Activated CD4-positive, alpha-beta memory T cell treated with anti-CD3 and anti-CD28 coated beads for 36 hours (primary cell): ENCODE data around the gene GID8. TPM values are rescaled to one million over a fixed set of nuclear protein-coding genes. Genes with fewer than 3 reads are reported as not detected.

Source experiments
- CTCF ChIA-PET: fragments of 350-600 bp; sonication (Branson Sonifier 250); formaldehyde crosslinking; loops from one replicate; lab custom pipeline; 2021; ENCODE audit warnings: antibody characterized with exemption, inconsistent platforms; lab: Charles Lee
- POLR2A ChIA-PET: fragments of 350-600 bp; sonication (Branson Sonifier 250); formaldehyde crosslinking; loops from one replicate; lab custom pipeline; 2021; ENCODE audit warnings: antibody characterized with exemption; lab: Charles Lee
- DNase-seq: peaks from one replicate; pipeline ENCODE4 v3.0.0-alpha.2; 2020
- H3K27ac Mint-ChIP-seq: one replicate; pipeline ENCODE4 v1.8.0; 2021; ENCODE audit warnings: mixed read lengths
- H3K27me3 Mint-ChIP-seq: one replicate; pipeline ENCODE4 v1.8.0; 2021; ENCODE audit warnings: mixed read lengths
- H3K36me3 Mint-ChIP-seq: one replicate; pipeline ENCODE4 v1.8.0; 2021; ENCODE audit warnings: mixed read lengths
- H3K4me1 Mint-ChIP-seq: one replicate; pipeline ENCODE4 v1.8.0; 2021; ENCODE audit warnings: low read depth, mixed read lengths
- H3K4me3 Mint-ChIP-seq: one replicate; pipeline ENCODE4 v1.8.0; 2021; ENCODE audit warnings: mild to moderate bottlenecking, mixed read lengths
- H3K9me3 Mint-ChIP-seq: one replicate; pipeline ENCODE4 v1.8.0; 2021; ENCODE audit warnings: mixed read lengths
- intact Hi-C: fragments of 100-400 bp; cut with micrococcal nuclease; formaldehyde crosslinking; loops from one replicate; pipeline ENCODE4 v1.15.1; 2023
- total RNA-seq, 2 experiments: library from RNA; stranded (reverse); gene quantifications; one replicate each; pipeline ENCODE4 v1.2.3, GENCODE V29; 2021

GID8 gene
- total RNA-seq, 2 experiments from 2014 or later = 33.9 to 34.8 TPM

- DNase-seq = no peak
- POLR2A ChIA-PET = no interaction called here
- Mint-ChIP-seq H3K27me3 (no peaks in the 10 kb centered on the region), H3K36me3 (peaks cover 44% of the 10 kb centered on the region), H3K9me3 (peaks cover 6% of the 10 kb centered on the region), H3K4me1 (peaks cover under 1% of the 10 kb centered on the region), H3K27ac (no peak overlapping the region), H3K4me3 (no peak overlapping the region)
- intact Hi-C loops = no loop called here
- CTCF ChIA-PET = interaction anchor here (2.3 kb wide), 1 partner anchor 26 kb away, joined by 7 read pairs; no protein-coding TSS in a partner anchor
These were observed 9.0 kb downstream of the GID8 start for GRCh38 chr20:62946918-62947317.

GRCh38 chr20:62947532-62948300 lies 9.8 kb downstream of the GID8 start:
- peaks cover 6% of the 10 kb centered on the region for H3K9me3 Mint-ChIP-seq
- H3K27ac Mint-ChIP-seq = no peak overlapping the region
- intact Hi-C loops = no loop called here
- no peak overlapping the region for H3K4me3 Mint-ChIP-seq
- H3K36me3 Mint-ChIP-seq = peaks cover 39% of the 10 kb centered on the region
- no peaks in the 10 kb centered on the region for H3K27me3 Mint-ChIP-seq
- ChIA-PET CTCF (interaction anchor here (2.3 kb wide), 1 partner anchor 25 kb away, joined by 7 read pairs; no protein-coding TSS in a partner anchor), POLR2A (interaction anchor here (0.8 kb wide), 1 partner anchor 9 kb away, joined by 3 read pairs; no protein-coding TSS in a partner anchor)
- DNase-seq = no peak
- H3K4me1 Mint-ChIP-seq = peaks cover 4% of the 10 kb centered on the region

- no peak overlapping the region for H3K27ac Mint-ChIP-seq
- POLR2A ChIA-PET = no interaction called here
- intact Hi-C loops = no loop called here
These were observed 11.3 kb downstream of the GID8 start for GRCh38 chr20:62949153-62949821.

GRCh38 chr20:62949962-62950361 lies 12.0 kb downstream of the GID8 start:
- H3K4me3 Mint-ChIP-seq = no peak overlapping the region
- H3K36me3 Mint-ChIP-seq = peaks cover 23% of the 10 kb centered on the region
- intact Hi-C loops = no loop called here
- CTCF ChIA-PET = interaction anchor here (0.9 to 1.4 kb wide), 2 partner anchors 23 to 43 kb away, joined by 3 to 4 read pairs; no protein-coding TSS in a partner anchor
- H3K4me1 Mint-ChIP-seq = peaks cover 19% of the 10 kb centered on the region
- no peaks in the 10 kb centered on the region for H3K27me3 Mint-ChIP-seq
- no peak for DNase-seq
- POLR2A ChIA-PET = no interaction called here
- peaks cover 6% of the 10 kb centered on the region for H3K9me3 Mint-ChIP-seq
- no peak overlapping the region for H3K27ac Mint-ChIP-seq

More at GRCh38 chr20:62949153-62949821, 11.3 kb downstream of the GID8 start:
- Mint-ChIP-seq H3K4me3 (no peak overlapping the region), H3K9me3 (peaks cover 6% of the 10 kb centered on the region), H3K36me3 (peaks cover 30% of the 10 kb centered on the region), H3K4me1 (peaks cover 15% of the 10 kb centered on the region), H3K27me3 (no peaks in the 10 kb centered on the region)
- CTCF ChIA-PET = interaction anchor here (1.4 kb wide), 1 partner anchor 42 kb away, joined by 3 read pairs; no protein-coding TSS in a partner anchor
- no peak for DNase-seq

- H3K4me3 Mint-ChIP-seq = no peak overlapping the region
- no peaks in the 10 kb centered on the region for H3K27me3 Mint-ChIP-seq
- H3K27ac Mint-ChIP-seq = no peak overlapping the region
- intact Hi-C loops = no loop called here
- peaks cover 6% of the 10 kb centered on the region for H3K9me3 Mint-ChIP-seq
- H3K36me3 Mint-ChIP-seq = peaks cover 23% of the 10 kb centered on the region
- ChIA-PET POLR2A (no interaction called here), CTCF (interaction anchor here (0.9 kb wide), 1 partner anchor 22 kb away, joined by 4 read pairs; no protein-coding TSS in a partner anchor)
- peaks cover 19% of the 10 kb centered on the region for H3K4me1 Mint-ChIP-seq
- no peak for DNase-seq
These were observed 12.8 kb downstream of the GID8 start for GRCh38 chr20:62950741-62951140.

- H3K27me3 Mint-ChIP-seq = no peaks in the 10 kb centered on the region
- H3K4me1 Mint-ChIP-seq = peaks cover 19% of the 10 kb centered on the region
- ChIA-PET CTCF (no interaction called here), POLR2A (interaction anchor here (0.5 kb wide), 1 partner anchor 68 kb away, joined by 4 read pairs; no protein-coding TSS in a partner anchor)
- peaks cover 23% of the 10 kb centered on the region for H3K36me3 Mint-ChIP-seq
- H3K9me3 Mint-ChIP-seq = peaks cover 6% of the 10 kb centered on the region
- no peak for DNase-seq
- H3K4me3 Mint-ChIP-seq = no peak overlapping the region
- intact Hi-C loops = no loop called here
- H3K27ac Mint-ChIP-seq = no peak overlapping the region
These were observed 13.4 kb downstream of the GID8 start for GRCh38 chr20:62951143-62951895.

GRCh38 chr20:62951896-62952372 lies 14.0 kb downstream of the GID8 start:
- intact Hi-C loops = no loop called here
- H3K36me3 Mint-ChIP-seq = peaks cover 23% of the 10 kb centered on the region

GRCh38 chr20:62952373-62952967 lies 14.5 kb downstream of the GID8 start, which contains the start of gene SLC17A9:
SLC17A9 (plus strand) TSS chr20:62952709; CDS start chr20:62952831, 122 bp downstream.
- peak within 1 kb of the TSS; percentile 52 for H3K27ac Mint-ChIP-seq
- peaks cover 19% of the 10 kb centered on the region for H3K4me1 Mint-ChIP-seq
- CTCF ChIA-PET = interaction anchor here (0.7 to 2.9 kb wide), 2 partner anchors 51 to 57 kb away, joined by 3 to 8 read pairs; no protein-coding TSS in a partner anchor
- H3K36me3 Mint-ChIP-seq = peaks cover 20% of the 10 kb centered on the region
- no peaks in the 10 kb centered on the region for H3K27me3 Mint-ChIP-seq
- peak within 1 kb of the TSS; percentile 58 for H3K4me3 Mint-ChIP-seq
- POLR2A ChIA-PET = interaction anchor here (0.7 kb wide), 1 partner anchor 15 kb away, joined by 3 read pairs; the partner anchor contains the start of gene GID8
- peak; percentile 61 for DNase-seq
- intact Hi-C loops = no loop called here
- peaks cover 6% of the 10 kb centered on the region for H3K9me3 Mint-ChIP-seq

More at GRCh38 chr20:62951896-62952372, 14.0 kb downstream of the GID8 start:
- Mint-ChIP-seq H3K4me1 (peaks cover 19% of the 10 kb centered on the region), H3K4me3 (peak overlapping the region; percentile 43), H3K9me3 (peaks cover 6% of the 10 kb centered on the region), H3K27ac (no peak overlapping the region), H3K27me3 (no peaks in the 10 kb centered on the region)
- ChIA-PET POLR2A (no interaction called here), CTCF (interaction anchor here (2.9 kb wide), 1 partner anchor 57 kb away, joined by 8 read pairs; no protein-coding TSS in a partner anchor)
- DNase-seq = no peak

GRCh38 chr20:62952968-62953838 lies 15.3 kb downstream of the GID8 start:
- Mint-ChIP-seq H3K36me3 (peaks cover 14% of the 10 kb centered on the region), H3K27me3 (no peaks in the 10 kb centered on the region), H3K27ac (peak overlapping the region; percentile 52), H3K4me1 (peaks cover 19% of the 10 kb centered on the region), H3K9me3 (peaks cover 6% of the 10 kb centered on the region), H3K4me3 (peak overlapping the region; percentile 58)
- ChIA-PET POLR2A (interaction anchor here (0.7 to 1.7 kb wide), 4 partner anchors 15 to 37 kb away, joined by 3 to 8 read pairs (median 3); partner anchors contain the start of gene GID8), CTCF (interaction anchor here (0.7 to 2.9 kb wide), 6 partner anchors 32 to 56 kb away, joined by 3 to 8 read pairs (median 4); no protein-coding TSS in a partner anchor)
- intact Hi-C loops = no loop called here
- DNase-seq = no peak
